ENCODE data around the gene TNK1. TPM values are rescaled to one million over a fixed set of nuclear protein-coding genes. Genes with fewer than 3 reads are reported as not detected.
A peak's percentile ranks its signal among the peaks of the same experiment; 100 is the strongest.

TNK1 gene
- total and polyA plus RNA-seq, 8 donors: 4.9 to 13.8 (median 6.6) TPM

DNA sequence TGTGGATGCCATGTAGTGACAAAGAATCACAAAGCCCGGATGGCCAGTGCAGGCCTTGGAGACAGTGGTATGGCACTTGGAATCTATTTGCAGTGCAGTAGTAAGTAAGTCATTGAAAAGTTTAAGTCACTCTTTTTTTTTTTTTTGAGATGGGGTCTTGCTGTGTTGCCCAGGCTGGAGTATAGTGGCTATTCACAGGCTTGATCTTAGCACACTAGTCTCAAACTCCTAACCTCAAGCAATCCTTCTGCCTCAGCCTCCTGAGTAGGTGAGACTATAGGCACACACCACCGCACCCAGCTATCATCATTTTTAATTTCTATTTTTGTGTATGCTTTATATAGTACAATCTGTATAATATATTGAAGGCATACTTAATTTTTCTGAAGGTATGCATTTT lies 17.7 kb downstream of the TNK1 start:
- 79 to 81% methylated on average over 2 of the region's 2 CpGs for WGBS, 2 donors
- no peak overlapping the region for H3K4me3 ChIP-seq
- no peaks in the 10 kb centered on the region for H3K9me3 ChIP-seq
- DNase-seq: no peak
- H3K4me1 ChIP-seq: peaks cover 2 to 18% (median 8%) of the 10 kb centered on the region in 3 donors
- H3K36me3 ChIP-seq: no peaks in the 10 kb centered on the region
- FAIRE-seq: no peak
- TF ChIP-seq, protein P1, sequence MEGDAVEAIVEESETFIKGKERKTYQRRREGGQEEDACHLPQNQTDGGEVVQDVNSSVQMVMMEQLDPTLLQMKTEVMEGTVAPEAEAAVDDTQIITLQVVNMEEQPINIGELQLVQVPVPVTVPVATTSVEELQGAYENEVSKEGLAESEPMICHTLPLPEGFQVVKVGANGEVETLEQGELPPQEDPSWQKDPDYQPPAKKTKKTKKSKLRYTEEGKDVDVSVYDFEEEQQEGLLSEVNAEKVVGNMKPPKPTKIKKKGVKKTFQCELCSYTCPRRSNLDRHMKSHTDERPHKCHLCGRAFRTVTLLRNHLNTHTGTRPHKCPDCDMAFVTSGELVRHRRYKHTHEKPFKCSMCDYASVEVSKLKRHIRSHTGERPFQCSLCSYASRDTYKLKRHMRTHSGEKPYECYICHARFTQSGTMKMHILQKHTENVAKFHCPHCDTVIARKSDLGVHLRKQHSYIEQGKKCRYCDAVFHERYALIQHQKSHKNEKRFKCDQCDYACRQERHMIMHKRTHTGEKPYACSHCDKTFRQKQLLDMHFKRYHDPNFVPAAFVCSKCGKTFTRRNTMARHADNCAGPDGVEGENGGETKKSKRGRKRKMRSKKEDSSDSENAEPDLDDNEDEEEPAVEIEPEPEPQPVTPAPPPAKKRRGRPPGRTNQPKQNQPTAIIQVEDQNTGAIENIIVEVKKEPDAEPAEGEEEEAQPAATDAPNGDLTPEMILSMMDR (IDR thresholded peaks at IDR 0.05): no peak
- intact Hi-C loops (cut with DNase I): no loop called here
- no peaks in the 10 kb centered on the region for H3K27me3 ChIP-seq
- no peak for ATAC-seq
- H3K27ac ChIP-seq: no peak overlapping the region

DNA sequence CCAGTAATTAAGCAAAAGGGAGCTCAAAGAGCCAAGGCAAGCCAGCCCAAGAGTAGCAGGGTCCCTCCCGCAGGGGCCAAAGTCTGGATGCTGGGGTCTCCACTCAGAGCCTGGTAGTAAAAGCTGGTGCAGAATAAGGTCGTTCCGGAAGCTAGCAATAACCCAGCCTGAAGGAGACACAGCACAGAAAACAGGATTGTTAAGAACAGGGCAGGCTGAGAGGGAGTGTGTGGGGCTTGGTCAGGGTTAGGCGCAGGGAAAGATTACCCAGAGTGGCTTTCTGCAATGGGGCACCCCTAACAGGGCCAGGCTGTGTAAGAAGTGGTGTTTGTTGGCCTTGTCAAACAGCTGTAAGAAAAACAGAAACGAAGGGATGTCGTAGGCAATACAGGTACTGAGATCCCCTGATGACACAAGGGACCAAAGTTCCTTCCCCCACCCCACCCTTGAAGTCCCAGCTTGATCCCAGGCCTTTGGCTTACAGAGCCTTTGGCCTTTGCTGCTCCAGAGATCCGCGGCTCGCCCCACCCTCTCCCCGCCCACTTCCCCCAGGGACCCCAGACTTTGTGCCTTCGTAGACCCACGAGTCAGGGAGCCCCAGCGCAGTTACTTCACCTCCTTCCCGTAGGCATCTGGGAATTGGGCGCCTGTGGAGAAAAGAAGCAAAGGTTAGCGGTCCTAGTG lies 22.3 kb downstream of the TNK1 start:
- ATAC-seq (peak; percentile 0 to 5 (median 2)), FAIRE-seq (no peak)
- H3K4me1 ChIP-seq: peaks cover 2 to 10% (median 8%) of the 10 kb centered on the region in 3 donors

DNA sequence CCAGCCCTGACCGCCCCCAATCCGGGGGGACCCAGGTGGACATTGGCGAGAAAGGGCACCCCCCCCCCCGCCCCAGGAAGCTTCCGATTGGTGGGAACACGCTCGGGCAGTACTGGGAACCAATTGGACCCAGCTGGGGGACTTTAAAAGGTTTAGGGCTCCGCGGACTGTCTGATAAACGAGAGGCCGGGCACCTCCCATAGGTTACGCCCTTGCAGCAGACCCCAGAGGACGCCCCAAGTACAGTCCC lies 22.8 kb downstream of the TNK1 start:
- TF ChIP-seq, protein P1 (IDR thresholded peaks at IDR 0.05): no peak
- 0 to 1% methylated on average over 10 to 13 of the region's 13 CpGs for WGBS, 2 donors
- ATAC-seq (peak; percentile 38 to 56 (median 51)), FAIRE-seq (no peak), DNase-seq (no peak)
- no peaks in the 10 kb centered on the region for H3K27me3 ChIP-seq
- H3K36me3 ChIP-seq: no peaks in the 10 kb centered on the region
- peak overlapping the region; percentile 39 to 69 (median 58) for H3K4me3 ChIP-seq
- intact Hi-C loops (cut with DNase I): no loop called here
- no peaks in the 10 kb centered on the region for H3K9me3 ChIP-seq
- H3K4me1 ChIP-seq: peaks cover 2 to 10% (median 8%) of the 10 kb centered on the region in 3 donors
- H3K27ac ChIP-seq: peak overlapping the region; percentile 70 to 88 (median 85)

More for the DNA sequence above, 22.3 kb downstream of the TNK1 start:
- peak overlapping the region; percentile 39 to 69 (median 58) for H3K4me3 ChIP-seq
- WGBS, 2 donors: 8 to 10% methylated on average over 15 to 16 of the region's 16 CpGs
- no peaks in the 10 kb centered on the region for H3K27me3 ChIP-seq
- peak in 5 of 6 donors; percentile 50 to 77 (median 66) for DNase-seq
- H3K36me3 ChIP-seq: no peaks in the 10 kb centered on the region
- H3K9me3 ChIP-seq: no peaks in the 10 kb centered on the region
- peak overlapping the region; percentile 70 to 88 (median 85) for H3K27ac ChIP-seq
- TF ChIP-seq, protein P1 (IDR thresholded peaks at IDR 0.05): no peak
- intact Hi-C loops (cut with DNase I): no loop called here

DNA sequence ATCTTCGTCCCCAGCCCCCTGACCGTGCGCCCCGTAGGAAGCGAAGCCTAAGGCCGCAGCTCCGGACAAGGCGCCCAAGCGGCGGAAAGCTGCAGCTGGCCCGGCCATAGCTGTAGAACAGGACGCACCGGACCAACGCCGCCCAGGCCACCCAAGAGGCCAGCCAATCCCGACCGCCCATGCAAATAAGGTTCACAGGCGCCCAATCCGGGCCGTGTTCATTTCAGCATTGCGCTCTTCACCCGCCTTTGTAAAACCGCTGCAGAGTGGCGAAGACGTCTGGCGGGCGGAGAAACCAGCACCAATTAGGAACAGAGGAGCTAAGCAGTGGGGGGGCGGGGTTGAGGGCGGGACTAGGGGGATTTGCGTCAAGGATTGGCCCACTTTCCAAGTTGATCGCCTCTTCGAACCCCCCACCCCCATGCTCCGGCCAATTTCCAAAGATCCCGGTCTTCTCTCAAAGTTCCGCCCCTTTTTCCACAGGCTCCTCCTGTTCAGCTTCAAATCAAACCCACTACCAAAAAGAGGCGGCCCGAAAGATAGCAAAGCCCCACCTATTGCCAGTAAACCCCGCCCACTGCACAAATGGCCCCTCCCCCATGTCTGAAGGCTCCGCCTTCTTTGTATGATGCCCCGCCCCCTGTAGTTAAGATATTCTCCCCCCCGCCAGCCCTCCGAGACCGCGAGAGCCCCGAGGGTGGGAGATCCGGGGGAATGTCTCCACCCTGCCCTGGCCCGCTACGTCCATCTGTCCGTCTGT lies 23.3 kb downstream of the TNK1 start, which contains the start of gene TMEM256:
TSS of gene TMEM256 (minus strand) at position 121 of the 760 bp plus-strand sequence. CDS start at position 108, 13 bp downstream.
- TF ChIP-seq, protein P1 (IDR thresholded peaks at IDR 0.05): no peak
- Histone ChIP-seq H3K27ac (peak within 1 kb of the TSS; percentile 70 to 88 (median 85)), H3K4me1 (peaks cover 2 to 10% (median 8%) of the 10 kb centered on the region in 3 donors), H3K27me3 (no peaks in the 10 kb centered on the region), H3K4me3 (peak within 1 kb of the TSS; percentile 45 to 69 (median 58)), H3K9me3 (no peaks in the 10 kb centered on the region), H3K36me3 (no peaks in the 10 kb centered on the region)
- 0 to 1% methylated on average over 46 to 49 of the region's 49 CpGs for WGBS, 2 donors
- FAIRE-seq: peak; percentile 96
- ATAC-seq: peak; percentile 90 to 95 (median 92)
- intact Hi-C loops (cut with DNase I): no loop called here
- DNase-seq: peak; percentile 94 to 99 (median 98)
